Smooth muscle cell of the brain vasculature (primary cell): ENCODE measurements around the gene BZW2.
"Not testable (repeated sequence)": the region's sequence is repeated elsewhere in the genome, so short reads cannot be mapped to it uniquely, and the experiment has no call there.

ENCODE experiments used
- DNase-seq: peaks from one replicate; pipeline ENCODE4 v3.0.0-alpha.2; 2012; ENCODE audit warnings: low read depth, low spot score

The BZW2 gene

GRCh38 chr7:16644636-16645592 lies 1.1 kb upstream of the BZW2 start:
- no peak for DNase-seq

GRCh38 chr7:16646472-16647072 lies 591 bp downstream of the BZW2 start:
- DNase-seq, result no peak

GRCh38 chr7:16647435-16647960 lies 1.5 kb downstream of the BZW2 start:
- DNase-seq, result no peak

GRCh38 chr7:16648551-16648950 lies 2.6 kb downstream of the BZW2 start:
- no peak for DNase-seq

- no peak for DNase-seq
Observed at GRCh38 chr7:16649196-16649595, 3.2 kb downstream of the BZW2 start.

GRCh38 chr7:16650266-16650665 lies 4.3 kb downstream of the BZW2 start:
- no peak for DNase-seq

- DNase-seq, result no peak
Observed at GRCh38 chr7:16651396-16652239, 5.6 kb downstream of the BZW2 start.

- DNase-seq, result no peak
Observed at GRCh38 chr7:16652240-16652583, 6.2 kb downstream of the BZW2 start.

- DNase-seq, result no peak
Observed at GRCh38 chr7:16652888-16653287, 6.9 kb downstream of the BZW2 start.

GRCh38 chr7:16655394-16655793 lies 9.4 kb downstream of the BZW2 start:
- DNase-seq, result no peak

- DNase-seq, result no peak
Observed at GRCh38 chr7:16656141-16656540, 10.2 kb downstream of the BZW2 start.

- DNase-seq, result no peak
Observed at GRCh38 chr7:16657656-16658279, 11.8 kb downstream of the BZW2 start.

GRCh38 chr7:16659854-16660497 lies 14.0 kb downstream of the BZW2 start:
- DNase-seq, result not testable (repeated sequence)

- DNase-seq, result no peak
Observed at GRCh38 chr7:16660702-16661464, 14.9 kb downstream of the BZW2 start.

GRCh38 chr7:16661924-16662323 lies 15.9 kb downstream of the BZW2 start:
- DNase-seq, result no peak

GRCh38 chr7:16667355-16667754 lies 21.4 kb downstream of the BZW2 start:
- no peak for DNase-seq

GRCh38 chr7:16668049-16668858 lies 22.3 kb downstream of the BZW2 start:
- peak; percentile 81 for DNase-seq

GRCh38 chr7:16668978-16669377 lies 23.0 kb downstream of the BZW2 start:
- no peak for DNase-seq

GRCh38 chr7:16669581-16669980 lies 23.6 kb downstream of the BZW2 start:
- no peak for DNase-seq
